Lung (tissue), 12 donors: ENCODE measurements around the gene RAB43. TPM values are rescaled to one million over a fixed set of nuclear protein-coding genes. Genes with fewer than 3 reads are reported as not detected.
"Not testable (repeated sequence)": the region's sequence is repeated elsewhere in the genome, so short reads cannot be mapped to it uniquely, and the experiment has no call there.

Experiments used
- ATAC-seq: fragments of 200-7000 bp; cut with Tn5 transposase; one replicate; pipeline ENCODE4 v1.9.1; 2020; ENCODE audit warnings: moderate number of reproducible peaks; ENCODE audit not compliant: insufficient read depth, low FRiP score
- DNase-seq, 3 donors: peaks; one replicate each; pipeline ENCODE4 v3.0.0-alpha.2; 2013 to 2017
- H3K27ac ChIP-seq, 2 donors: one replicate each; pipeline ENCODE4 v1.5.1; 2013; ENCODE audit warnings: mild to moderate bottlenecking in 2 of 2, moderate library complexity in 2 of 2, control low read depth in 1 of 2, inconsistent platforms in 1 of 2, low read depth in 1 of 2, low read length in 1 of 2
- H3K27me3 ChIP-seq, 3 donors: one replicate each; pipeline ENCODE4 v1.5.1; 2013; ENCODE audit warnings: low read length in 2 of 3; ENCODE audit not compliant: control insufficient read depth in 3 of 3, insufficient read depth in 3 of 3
- H3K36me3 ChIP-seq, 4 donors: one replicate each; pipeline ENCODE4 v1.5.1; 2013; ENCODE audit warnings: low read length in 4 of 4, mild to moderate bottlenecking in 1 of 4, moderate library complexity in 1 of 4; ENCODE audit not compliant: control insufficient read depth in 4 of 4, insufficient read depth in 4 of 4
- H3K4me1 ChIP-seq, 5 donors: one replicate each; pipeline ENCODE4 v1.5.1; 2013; ENCODE audit warnings: low read length in 5 of 5, mild to moderate bottlenecking in 2 of 5, moderate library complexity in 1 of 5; ENCODE audit not compliant: control insufficient read depth in 5 of 5, insufficient read depth in 5 of 5
- H3K4me3 ChIP-seq: one replicate; pipeline ENCODE4 v1.5.1; 2013; ENCODE audit warnings: mild to moderate bottlenecking, control low read depth, moderate library complexity
- H3K9ac ChIP-seq, 2 donors: one replicate each; pipeline ENCODE4 v1.5.1; 2013; ENCODE audit warnings: low read length in 2 of 2, control low read depth in 1 of 2; ENCODE audit not compliant: insufficient read depth in 1 of 2
- H3K9me3 ChIP-seq, 4 donors: one replicate each; pipeline ENCODE4 v1.5.1; 2013; ENCODE audit warnings: low read length in 3 of 4, mild to moderate bottlenecking in 1 of 4, moderate library complexity in 1 of 4; ENCODE audit not compliant: control insufficient read depth in 4 of 4, insufficient read depth in 3 of 4
- WGBS, 2 donors: extraction: QIAGEN DNeasy Blood & Tissue Kit; methylation state at CpG; one replicate each; pipeline ENCODE4 v1.1.7; 2013; 5-methylcytosine and 5-hydroxymethylcytosine counted together
- polyA plus RNA-seq, 2 donors: library from polyadenylated mRNA; stranded (reverse); fragments of 200-250 nt; gene quantifications; one replicate each; pipeline ENCODE4 v1.2.1, GENCODE V29; 2013
- total RNA-seq, 2 donors: library from RNA; depleted of rRNA in 1 of 2; stranded (reverse); fragments of >200 nt in 1 of 2; gene quantifications; one replicate each; pipeline ENCODE4 v1.2.1, GENCODE V29; 2014 to 2021
- TF ChIP-seq, protein P1 (sequence below): IDR thresholded peaks from 2 replicates; pipeline ENCODE4 v1.5.1; 2012; ENCODE audit warnings: mild to moderate bottlenecking; ENCODE audit errors: control extremely low read depth, extremely low read depth
- donor health status: control.
- donor health status: control.
- donor health status: Bipolar disorder and iron deficiency.
- donor health status: healthy.
- donor health status: DM: yes; HTN: yes; CAD: no.

The RAB43 gene
- total and polyA plus RNA-seq, 4 donors = 9.4 to 32.6 (median 20.3) TPM

DNA sequence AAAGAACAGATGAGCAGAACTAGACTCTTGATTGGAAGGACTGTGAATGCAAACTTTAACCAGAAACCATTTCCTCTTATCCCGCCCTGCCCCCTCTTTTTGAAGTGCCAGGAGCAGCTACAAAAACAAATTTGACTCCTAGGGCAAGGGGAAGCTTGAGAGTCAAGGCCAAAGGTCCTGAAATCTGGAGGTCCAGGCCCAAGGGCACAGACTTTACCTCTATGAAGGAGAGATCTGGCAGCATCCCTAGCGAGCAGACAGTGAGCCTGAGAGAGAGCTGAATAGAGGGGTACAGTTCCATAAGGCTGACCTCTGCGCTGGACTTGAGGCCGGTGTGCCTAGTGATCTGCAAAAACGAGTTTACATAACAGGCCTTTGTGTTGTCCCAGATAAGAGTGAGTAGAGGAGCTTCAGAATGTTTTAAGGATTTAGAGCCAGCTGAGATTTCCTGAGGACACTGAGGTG is 5.1 kb downstream of the RAB43 start:
- no peak for ATAC-seq
- no peaks in the 10 kb centered on the region for H3K27me3 ChIP-seq
- WGBS, 2 donors = 37 to 41% methylated on average over 5 of the region's 5 CpGs
- peak overlapping the region in 1 of 2 donors; percentile 85 for H3K27ac ChIP-seq
- H3K4me1 ChIP-seq = peaks cover 9 to 27% (median 11%) of the 10 kb centered on the region in 5 donors
- H3K9me3 ChIP-seq = no peaks in the 10 kb centered on the region
- TF ChIP-seq, protein P1, sequence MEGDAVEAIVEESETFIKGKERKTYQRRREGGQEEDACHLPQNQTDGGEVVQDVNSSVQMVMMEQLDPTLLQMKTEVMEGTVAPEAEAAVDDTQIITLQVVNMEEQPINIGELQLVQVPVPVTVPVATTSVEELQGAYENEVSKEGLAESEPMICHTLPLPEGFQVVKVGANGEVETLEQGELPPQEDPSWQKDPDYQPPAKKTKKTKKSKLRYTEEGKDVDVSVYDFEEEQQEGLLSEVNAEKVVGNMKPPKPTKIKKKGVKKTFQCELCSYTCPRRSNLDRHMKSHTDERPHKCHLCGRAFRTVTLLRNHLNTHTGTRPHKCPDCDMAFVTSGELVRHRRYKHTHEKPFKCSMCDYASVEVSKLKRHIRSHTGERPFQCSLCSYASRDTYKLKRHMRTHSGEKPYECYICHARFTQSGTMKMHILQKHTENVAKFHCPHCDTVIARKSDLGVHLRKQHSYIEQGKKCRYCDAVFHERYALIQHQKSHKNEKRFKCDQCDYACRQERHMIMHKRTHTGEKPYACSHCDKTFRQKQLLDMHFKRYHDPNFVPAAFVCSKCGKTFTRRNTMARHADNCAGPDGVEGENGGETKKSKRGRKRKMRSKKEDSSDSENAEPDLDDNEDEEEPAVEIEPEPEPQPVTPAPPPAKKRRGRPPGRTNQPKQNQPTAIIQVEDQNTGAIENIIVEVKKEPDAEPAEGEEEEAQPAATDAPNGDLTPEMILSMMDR = no peak
- peak in 2 of 3 donors; percentile 12 to 18 for DNase-seq
- no peak overlapping the region for H3K9ac ChIP-seq
- peaks cover 0 to 7% (median 4%) of the 10 kb centered on the region in 4 donors for H3K36me3 ChIP-seq
- no peak overlapping the region for H3K4me3 ChIP-seq

- TF ChIP-seq, protein P1 = no peak
- no peak overlapping the region for H3K27ac ChIP-seq
- peaks cover 0 to 7% (median 4%) of the 10 kb centered on the region in 4 donors for H3K36me3 ChIP-seq
- no peak overlapping the region for H3K4me3 ChIP-seq
- H3K9ac ChIP-seq = no peak overlapping the region
- DNase-seq = no peak
- no peak for ATAC-seq
- 89 to 93% methylated on average over 6 of the region's 6 CpGs for WGBS, 2 donors
- no peaks in the 10 kb centered on the region for H3K27me3 ChIP-seq
- peaks cover 2 to 17% (median 7%) of the 10 kb centered on the region in 5 donors for H3K4me1 ChIP-seq
- no peaks in the 10 kb centered on the region for H3K9me3 ChIP-seq
Observed at GRCh38 chr3:129114455-129114854, 7.1 kb downstream of the RAB43 start.

DNA sequence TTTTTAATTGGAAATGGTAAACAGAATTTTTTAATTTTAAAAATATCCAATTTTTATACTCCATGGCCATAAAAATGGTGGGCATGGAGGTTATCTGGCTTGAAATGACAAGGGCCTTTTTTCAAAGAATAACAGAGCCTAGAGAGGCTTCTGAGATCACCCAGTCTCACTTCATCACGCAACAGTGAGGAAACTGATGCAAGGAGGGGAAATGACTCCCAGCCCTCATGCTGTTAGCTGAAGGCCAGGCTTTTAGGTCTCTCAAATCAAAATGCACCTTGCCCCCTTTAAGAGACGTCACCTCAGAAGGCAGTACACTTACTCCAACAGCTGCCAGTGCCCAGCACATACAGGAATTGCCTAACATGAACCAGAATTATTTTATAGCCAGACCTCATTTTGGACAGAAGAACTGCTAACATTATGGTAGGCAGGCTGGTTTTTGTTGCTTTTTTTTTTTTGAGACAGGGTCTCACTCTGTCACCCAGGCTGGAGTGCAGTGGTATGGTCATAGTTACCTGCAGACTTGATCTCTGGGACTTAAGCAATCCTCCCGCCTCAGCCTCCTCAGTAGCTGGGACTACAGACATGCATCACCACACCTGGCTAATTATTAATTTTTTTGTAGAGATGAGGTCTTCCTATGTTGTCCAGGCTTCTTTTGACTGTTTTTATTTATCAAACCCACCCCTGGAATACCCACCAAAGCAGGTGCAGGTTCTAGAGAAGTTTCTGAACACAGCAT is 9.1 kb downstream of the RAB43 start:
- Histone ChIP-seq H3K27me3 (no peaks in the 10 kb centered on the region), H3K9ac (no peak overlapping the region), H3K27ac (no peak overlapping the region), H3K36me3 (peaks cover 0 to 11% (median 5%) of the 10 kb centered on the region in 4 donors), H3K4me3 (no peak overlapping the region), H3K9me3 (no peaks in the 10 kb centered on the region), H3K4me1 (peaks cover 0 to 12% (median 2%) of the 10 kb centered on the region in 5 donors)
- no peak for ATAC-seq
- DNase-seq = no peak
- 38 to 81% methylated on average over 3 of the region's 3 CpGs for WGBS, 2 donors
- TF ChIP-seq, protein P1 = no peak

DNA sequence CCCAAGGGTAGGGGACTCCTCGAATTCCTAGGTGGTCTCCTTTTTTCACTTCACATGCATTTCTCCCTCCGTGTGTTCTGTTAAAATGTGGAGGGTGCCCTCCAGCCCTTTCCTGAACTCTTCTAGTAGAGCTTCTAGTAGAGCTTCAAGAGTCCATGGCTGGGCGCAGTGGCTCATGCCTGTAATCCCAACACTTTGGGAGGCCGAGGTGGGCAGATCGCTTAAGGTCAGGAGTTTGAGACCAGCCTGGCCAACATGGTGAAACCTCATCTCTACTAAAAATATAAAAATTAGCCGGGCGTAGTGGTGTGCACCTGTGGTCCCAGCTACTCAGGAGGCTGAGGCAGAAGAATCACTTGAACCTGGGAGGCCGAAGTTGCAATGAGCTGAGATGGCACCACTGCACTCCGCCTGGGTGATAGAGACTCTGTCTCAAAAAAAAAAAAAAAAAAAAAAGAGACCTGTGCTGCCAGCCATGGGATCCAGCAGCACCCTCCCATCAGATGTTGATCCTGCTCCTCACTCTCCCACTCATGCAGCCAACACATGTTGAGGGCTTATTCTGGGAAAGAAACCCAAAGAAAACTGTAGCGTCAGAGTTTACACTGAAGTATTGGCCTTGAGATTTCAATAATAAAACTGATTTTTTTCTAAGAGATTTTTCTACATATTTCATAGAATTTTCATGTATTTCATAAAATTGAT is 10.4 kb downstream of the RAB43 start:
- not testable (repeated sequence) for H3K27ac ChIP-seq, ATAC-seq, DNase-seq, H3K4me3 ChIP-seq, H3K27me3 ChIP-seq, H3K9me3 ChIP-seq, H3K4me1 ChIP-seq, H3K9ac ChIP-seq
- WGBS, 2 donors = 95 to 97% methylated on average over 10 of the region's 10 CpGs
- H3K36me3 ChIP-seq = peaks cover 0 to 15% (median 5%) of the 10 kb centered on the region in 4 donors
